ENCODE measurements around the gene WDR62. TPM values are rescaled to one million over a fixed set of nuclear protein-coding genes. Genes with fewer than 3 reads are reported as not detected.
"Not testable (repeated sequence)": the region's sequence is repeated elsewhere in the genome, so short reads cannot be mapped to it uniquely, and the experiment has no call there.

The WDR62 gene
- total and polyA plus RNA-seq, 4 donors: 0.86 to 2.2 (median 1.7) TPM

DNA sequence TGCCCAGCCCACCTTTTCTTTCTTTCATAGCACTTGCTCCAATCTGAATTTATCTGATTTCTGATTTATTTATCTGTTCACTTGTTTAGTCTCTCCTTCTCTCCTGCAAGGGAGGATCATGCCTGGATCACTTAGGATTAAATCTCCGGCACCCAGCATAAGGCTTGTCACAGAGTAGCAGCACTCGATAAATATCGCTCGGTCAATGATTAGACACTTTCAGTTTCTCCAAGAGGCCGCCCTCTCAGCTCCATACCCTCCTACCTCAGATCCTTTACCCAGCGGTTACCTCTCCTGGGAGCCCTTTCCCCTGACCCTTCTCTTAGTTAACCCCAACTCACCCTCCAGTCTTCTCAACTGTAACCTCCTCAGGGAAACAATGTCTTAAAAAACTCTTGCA lies 23.4 kb upstream of the WDR62 start:
- Histone ChIP-seq H3K27ac (ENCODE audit: low read depth in 1 of 2, low read length in 1 of 2) (no peak overlapping the region), H3K9ac (ENCODE audit: insufficient read depth in 1 of 2, low read length in 2 of 2) (no peak overlapping the region), H3K4me1 (ENCODE audit: control insufficient read depth in 5 of 5, insufficient read depth in 5 of 5, low read length in 5 of 5) (peaks cover 0 to 9% (median 0%) of the 10 kb centered on the region in 5 donors), H3K4me3 (no peak overlapping the region), H3K36me3 (ENCODE audit: control insufficient read depth in 4 of 4, insufficient read depth in 4 of 4, low read length in 4 of 4) (peaks cover 0 to 6% (median 3%) of the 10 kb centered on the region in 4 donors), H3K9me3 (ENCODE audit: control insufficient read depth in 4 of 4, insufficient read depth in 3 of 4, low read length in 3 of 4) (no peaks in the 10 kb centered on the region), H3K27me3 (ENCODE audit: control insufficient read depth in 3 of 3, insufficient read depth in 3 of 3, low read length in 2 of 3) (no peaks in the 10 kb centered on the region)
- TF ChIP-seq, protein P1, sequence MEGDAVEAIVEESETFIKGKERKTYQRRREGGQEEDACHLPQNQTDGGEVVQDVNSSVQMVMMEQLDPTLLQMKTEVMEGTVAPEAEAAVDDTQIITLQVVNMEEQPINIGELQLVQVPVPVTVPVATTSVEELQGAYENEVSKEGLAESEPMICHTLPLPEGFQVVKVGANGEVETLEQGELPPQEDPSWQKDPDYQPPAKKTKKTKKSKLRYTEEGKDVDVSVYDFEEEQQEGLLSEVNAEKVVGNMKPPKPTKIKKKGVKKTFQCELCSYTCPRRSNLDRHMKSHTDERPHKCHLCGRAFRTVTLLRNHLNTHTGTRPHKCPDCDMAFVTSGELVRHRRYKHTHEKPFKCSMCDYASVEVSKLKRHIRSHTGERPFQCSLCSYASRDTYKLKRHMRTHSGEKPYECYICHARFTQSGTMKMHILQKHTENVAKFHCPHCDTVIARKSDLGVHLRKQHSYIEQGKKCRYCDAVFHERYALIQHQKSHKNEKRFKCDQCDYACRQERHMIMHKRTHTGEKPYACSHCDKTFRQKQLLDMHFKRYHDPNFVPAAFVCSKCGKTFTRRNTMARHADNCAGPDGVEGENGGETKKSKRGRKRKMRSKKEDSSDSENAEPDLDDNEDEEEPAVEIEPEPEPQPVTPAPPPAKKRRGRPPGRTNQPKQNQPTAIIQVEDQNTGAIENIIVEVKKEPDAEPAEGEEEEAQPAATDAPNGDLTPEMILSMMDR (IDR thresholded peaks at IDR 0.05; ENCODE audit: control extremely low read depth, extremely low read depth): no peak
- DNase-seq (no peak), ATAC-seq (ENCODE audit: insufficient read depth, low FRiP score) (no peak)
- WGBS, 2 donors: 88 to 95% methylated on average over 6 of the region's 6 CpGs

DNA sequence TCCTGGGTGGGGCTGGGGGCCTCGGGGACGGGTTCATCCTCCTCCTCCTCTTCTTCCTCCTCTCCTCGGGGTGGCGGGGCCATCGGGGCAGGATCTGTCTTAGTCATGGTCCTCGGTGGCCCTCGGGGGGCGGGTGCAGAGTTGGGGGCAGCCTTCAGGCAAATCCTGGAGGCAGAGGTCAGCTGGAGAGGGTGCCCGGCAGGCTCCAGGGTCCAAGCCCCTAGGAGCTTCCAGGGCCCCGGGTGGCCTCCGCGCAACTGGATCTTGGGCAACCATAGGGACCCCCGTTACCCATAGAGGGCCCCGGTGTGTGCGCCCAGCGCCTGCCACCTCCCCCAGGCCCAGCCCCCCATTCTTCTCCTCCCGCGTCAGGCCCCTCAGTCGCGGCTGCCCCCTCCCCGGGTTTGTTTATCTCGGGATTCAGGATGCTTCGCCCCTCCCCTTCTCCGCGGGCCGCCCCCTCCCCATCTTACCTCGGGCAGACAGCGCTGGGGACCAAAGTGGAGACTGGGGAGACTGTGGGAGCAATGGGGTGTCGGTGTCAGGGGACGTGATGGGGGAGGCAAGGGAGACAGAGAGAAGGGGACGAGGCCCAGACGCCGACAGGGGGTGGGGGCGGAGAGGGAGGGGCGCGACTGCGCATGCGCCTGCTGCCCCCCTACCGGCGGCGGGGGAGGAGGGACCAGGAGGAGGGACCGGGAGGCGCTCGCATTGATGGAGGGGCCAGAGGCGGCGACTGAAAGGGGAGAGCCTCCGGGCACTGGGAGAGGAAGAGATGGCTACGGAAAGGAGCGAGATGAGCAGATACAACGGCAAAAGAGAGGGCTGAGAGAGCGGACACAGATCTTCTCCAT lies 22.2 kb upstream of the WDR62 start, which contains the start of gene CLIP3:
Gene CLIP3 (minus strand): TSS at position 623 of the 854 bp plus-strand sequence. CDS start 516 bp downstream, at position 107.
- no peak within 1 kb of the TSS for H3K27ac ChIP-seq (ENCODE audit: low read depth in 1 of 2, low read length in 1 of 2)
- H3K4me1 ChIP-seq (ENCODE audit: control insufficient read depth in 5 of 5, insufficient read depth in 5 of 5, low read length in 5 of 5): peaks cover 0 to 9% (median 0%) of the 10 kb centered on the region in 5 donors
- DNase-seq (peak; percentile 83 to 87 (median 84)), ATAC-seq (ENCODE audit: insufficient read depth, low FRiP score) (no peak)
- H3K4me3 ChIP-seq: peak within 1 kb of the TSS; percentile 47
- H3K36me3 ChIP-seq (ENCODE audit: control insufficient read depth in 4 of 4, insufficient read depth in 4 of 4, low read length in 4 of 4): peaks cover 0 to 6% (median 2%) of the 10 kb centered on the region in 4 donors
- TF ChIP-seq, protein P1 (IDR thresholded peaks at IDR 0.05; ENCODE audit: control extremely low read depth, extremely low read depth): no peak
- no peaks in the 10 kb centered on the region for H3K27me3 ChIP-seq (ENCODE audit: control insufficient read depth in 3 of 3, insufficient read depth in 3 of 3, low read length in 2 of 3)
- 2 to 7% methylated on average over 38 to 51 of the region's 51 CpGs for WGBS, 2 donors
- no peaks in the 10 kb centered on the region for H3K9me3 ChIP-seq (ENCODE audit: control insufficient read depth in 4 of 4, insufficient read depth in 3 of 4, low read length in 3 of 4)
- H3K9ac ChIP-seq (ENCODE audit: insufficient read depth in 1 of 2, low read length in 2 of 2): peak within 1 kb of the TSS; percentile 46 to 70

DNA sequence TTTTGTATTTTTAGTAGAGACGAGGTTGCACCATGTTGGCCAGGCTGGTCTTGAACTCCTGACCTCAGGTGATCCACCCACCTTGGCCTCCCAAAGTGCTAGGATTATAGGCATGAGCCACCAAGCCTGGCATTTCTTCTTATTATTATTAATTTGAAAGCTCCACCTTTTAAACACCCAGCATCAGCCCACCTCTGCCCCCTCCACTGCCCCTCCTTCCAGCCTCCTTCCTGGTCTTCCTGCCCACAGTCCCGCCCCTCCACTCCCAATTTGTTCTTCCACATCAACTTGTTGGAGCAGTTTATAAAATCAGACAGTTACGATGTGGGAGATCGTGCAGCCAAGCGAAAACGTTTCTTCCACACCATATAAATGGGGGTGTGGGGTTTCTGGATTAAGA lies 14.2 kb upstream of the WDR62 start:
- no peak for DNase-seq
- Histone ChIP-seq H3K4me1 (ENCODE audit: control insufficient read depth in 5 of 5, insufficient read depth in 5 of 5, low read length in 5 of 5) (peaks cover 0 to 2% (median 0%) of the 10 kb centered on the region in 5 donors), H3K27ac (ENCODE audit: low read depth in 1 of 2, low read length in 1 of 2) (no peak overlapping the region), H3K4me3 (no peak overlapping the region), H3K36me3 (ENCODE audit: control insufficient read depth in 4 of 4, insufficient read depth in 4 of 4, low read length in 4 of 4) (peaks cover 0 to 4% (median 2%) of the 10 kb centered on the region in 4 donors), H3K9me3 (ENCODE audit: control insufficient read depth in 4 of 4, insufficient read depth in 3 of 4, low read length in 3 of 4) (no peaks in the 10 kb centered on the region), H3K27me3 (ENCODE audit: control insufficient read depth in 3 of 3, insufficient read depth in 3 of 3, low read length in 2 of 3) (no peaks in the 10 kb centered on the region), H3K9ac (ENCODE audit: insufficient read depth in 1 of 2, low read length in 2 of 2) (no peak overlapping the region)
- WGBS, 2 donors: 89% methylated on average over 6 of the region's 6 CpGs
- ATAC-seq (ENCODE audit: insufficient read depth, low FRiP score): no peak
- TF ChIP-seq, protein P1 (IDR thresholded peaks at IDR 0.05; ENCODE audit: control extremely low read depth, extremely low read depth): no peak

DNA sequence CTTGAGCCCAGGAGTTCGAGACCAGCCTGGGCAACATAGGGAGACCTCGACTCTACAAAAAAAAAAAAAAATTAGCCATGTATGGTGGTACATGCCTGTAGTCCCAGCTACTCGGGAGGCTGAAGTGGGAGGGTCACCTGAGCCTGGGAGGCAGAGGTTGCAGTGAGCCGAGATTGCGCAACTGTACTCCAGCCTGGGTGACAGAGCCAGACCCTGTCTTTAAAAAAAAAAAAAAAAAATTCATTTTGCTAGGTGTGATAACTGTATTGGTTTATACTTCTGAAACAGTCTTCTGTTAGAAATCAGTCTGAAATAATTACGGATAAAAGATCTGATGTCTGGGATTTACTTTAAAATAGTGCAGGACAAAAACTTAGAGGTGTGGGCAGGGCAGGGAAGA lies 13.6 kb upstream of the WDR62 start:
- not testable (repeated sequence) for H3K27ac ChIP-seq (ENCODE audit: low read depth in 1 of 2, low read length in 1 of 2); H3K4me1 ChIP-seq (ENCODE audit: control insufficient read depth in 5 of 5, insufficient read depth in 5 of 5, low read length in 5 of 5); DNase-seq; H3K4me3 ChIP-seq; H3K36me3 ChIP-seq (ENCODE audit: control insufficient read depth in 4 of 4, insufficient read depth in 4 of 4, low read length in 4 of 4); ATAC-seq (ENCODE audit: insufficient read depth, low FRiP score); H3K27me3 ChIP-seq (ENCODE audit: control insufficient read depth in 3 of 3, insufficient read depth in 3 of 3, low read length in 2 of 3); H3K9me3 ChIP-seq (ENCODE audit: control insufficient read depth in 4 of 4, insufficient read depth in 3 of 4, low read length in 3 of 4); H3K9ac ChIP-seq (ENCODE audit: insufficient read depth in 1 of 2, low read length in 2 of 2)
- 89 to 92% methylated on average over 6 of the region's 6 CpGs for WGBS, 2 donors
